H9 (cell line): ENCODE data around the gene CTSA. TPM values are rescaled to one million over a fixed set of nuclear protein-coding genes. Genes with fewer than 3 reads are reported as not detected.

ENCODE experiments used
- DNase-seq: peaks from one replicate; pipeline ENCODE4 v3.0.0-alpha.2; 2017
- H2AFZ ChIP-seq: one replicate; pipeline ENCODE4 v1.6.1; 2013; ENCODE audit warnings: mild to moderate bottlenecking, low read length, control low read depth, moderate library complexity
- H2AK5ac ChIP-seq: 2 replicates; pipeline ENCODE4 v1.6.1; 2013; ENCODE audit warnings: low read length, control low read depth, mixed read lengths; ENCODE audit not compliant: insufficient read length
- H2BK120ac ChIP-seq: one replicate; pipeline ENCODE4 v1.6.1; 2013; ENCODE audit warnings: low read depth, mild to moderate bottlenecking, low read length, control low read depth, inconsistent platforms; ENCODE audit not compliant: poor library complexity, severe bottlenecking
- H2BK12ac ChIP-seq: 2 replicates; pipeline ENCODE4 v1.6.1; 2013; ENCODE audit warnings: low read length, control low read depth, mixed read lengths, low read depth; ENCODE audit not compliant: insufficient read length
- H2BK15ac ChIP-seq: 2 replicates; pipeline ENCODE4 v1.6.1; 2013; ENCODE audit warnings: low read depth, low read length, control low read depth
- H2BK20ac ChIP-seq: one replicate; pipeline ENCODE4 v1.6.1; 2013; ENCODE audit warnings: low read depth, mild to moderate bottlenecking, low read length, control low read depth, inconsistent platforms; ENCODE audit not compliant: poor library complexity, severe bottlenecking
- H2BK5ac ChIP-seq: 2 replicates; pipeline ENCODE4 v1.6.1; 2013; ENCODE audit warnings: low read length, control low read depth, mixed read lengths; ENCODE audit not compliant: insufficient read length
- H3K14ac ChIP-seq: 2 replicates; pipeline ENCODE4 v1.6.1; 2013; ENCODE audit warnings: low read length, control low read depth; ENCODE audit not compliant: insufficient read depth
- H3K18ac ChIP-seq: 2 replicates; pipeline ENCODE4 v1.6.1; 2013; ENCODE audit warnings: low read depth, mild to moderate bottlenecking, mixed read lengths, low read length, control low read depth; ENCODE audit not compliant: insufficient read length
- H3K23ac ChIP-seq: 2 replicates; pipeline ENCODE4 v1.6.1; 2013; ENCODE audit warnings: low read length, control low read depth, mixed read lengths, low read depth; ENCODE audit not compliant: insufficient read length
- H3K23me2 ChIP-seq: 2 replicates; pipeline ENCODE4 v1.6.1; 2013; ENCODE audit warnings: low read depth, mild to moderate bottlenecking, mixed read lengths, low read length, control low read depth; ENCODE audit not compliant: insufficient read length, poor library complexity, severe bottlenecking
- H3K27ac ChIP-seq: 2 replicates; pipeline ENCODE4 v1.5.1; 2013; ENCODE audit warnings: low read length, control low read depth, mixed read lengths, low read depth; ENCODE audit not compliant: insufficient read length
- H3K27me3 ChIP-seq: 2 replicates; pipeline ENCODE4 v1.6.1; 2013; ENCODE audit warnings: low read length, control low read depth, inconsistent platforms; ENCODE audit not compliant: insufficient read depth
- H3K4ac ChIP-seq: 2 replicates; pipeline ENCODE4 v1.6.1; 2013; ENCODE audit warnings: low read depth, mild to moderate bottlenecking, control low read depth, inconsistent platforms, low read length, moderate library complexity
- H3K4me1 ChIP-seq: 2 replicates; pipeline ENCODE4 v1.6.1; 2013; ENCODE audit warnings: low read length, control low read depth, inconsistent platforms; ENCODE audit not compliant: insufficient read depth
- H3K4me2 ChIP-seq: 2 replicates; pipeline ENCODE4 v1.6.1; 2013; ENCODE audit warnings: low read length, control low read depth, mixed read lengths; ENCODE audit not compliant: insufficient read length, insufficient read depth
- H3K56ac ChIP-seq: 2 replicates; pipeline ENCODE4 v1.6.1; 2013; ENCODE audit warnings: low read depth, mild to moderate bottlenecking, mixed read lengths, low read length, control low read depth; ENCODE audit not compliant: insufficient read length
- H3K79me1 ChIP-seq: 2 replicates; pipeline ENCODE4 v1.6.1; 2013; ENCODE audit warnings: low read depth, mild to moderate bottlenecking, moderate library complexity, low read length, control low read depth, inconsistent platforms; ENCODE audit not compliant: insufficient read depth, poor library complexity, severe bottlenecking
- H3K79me2 ChIP-seq: 2 replicates; pipeline ENCODE4 v1.6.1; 2013; ENCODE audit warnings: low read length, control low read depth, inconsistent platforms; ENCODE audit not compliant: insufficient read depth
- H3K9ac ChIP-seq: 2 replicates; pipeline ENCODE4 v1.6.1; 2013; ENCODE audit warnings: low read length, control low read depth, mixed read lengths; ENCODE audit not compliant: insufficient read length; ENCODE audit errors: extremely low read depth
- H3K9me3 ChIP-seq: one replicate; pipeline ENCODE4 v1.6.1; 2013; ENCODE audit warnings: low read depth, low read length, inconsistent platforms; ENCODE audit not compliant: control insufficient read depth
- H3T11ph ChIP-seq: one replicate; pipeline ENCODE4 v1.6.1; 2013; ENCODE audit warnings: mild to moderate bottlenecking, low read length, control low read depth, inconsistent platforms
- H4K20me1 ChIP-seq: one replicate; pipeline ENCODE4 v1.6.1; 2013; ENCODE audit not compliant: control insufficient read depth, insufficient read length, insufficient read depth
- H4K5ac ChIP-seq: 2 replicates; pipeline ENCODE4 v1.6.1; 2013; ENCODE audit warnings: low read depth, mild to moderate bottlenecking, mixed read lengths, low read length, control low read depth; ENCODE audit not compliant: insufficient read length
- H4K8ac ChIP-seq: replicated peaks from 2 replicates; pipeline ENCODE4 v1.6.1; 2013; ENCODE audit warnings: low read length, control low read depth, mixed read lengths, low read depth; ENCODE audit not compliant: insufficient read length
- H4K91ac ChIP-seq: 2 replicates; pipeline ENCODE4 v1.6.1; 2013; ENCODE audit warnings: low read depth, mild to moderate bottlenecking, moderate library complexity, mixed read lengths, low read length, control low read depth; ENCODE audit not compliant: insufficient read length
- H3K27ac Mint-ChIP-seq, 3 experiments: 2 replicates in 2 of 3; 3 replicates in 1 of 3; pipeline ENCODE4 v1.8.0; 2020 to 2021; ENCODE audit warnings: mixed read lengths in 3 of 3, mild to moderate bottlenecking in 1 of 3, moderate library complexity in 1 of 3
- H3K27me3 Mint-ChIP-seq: 2 replicates; pipeline ENCODE4 v1.8.0; 2021; ENCODE audit warnings: low read depth, mild to moderate bottlenecking, moderate library complexity, mixed read lengths
- H3K36me3 Mint-ChIP-seq, 3 experiments: 2 replicates in 2 of 3; 3 replicates in 1 of 3; pipeline ENCODE4 v1.8.0; 2020 to 2021; ENCODE audit warnings: low read depth in 3 of 3, mixed read lengths in 3 of 3; ENCODE audit not compliant: insufficient read depth in 1 of 3
- H3K4me1 Mint-ChIP-seq, 2 experiments: 2 replicates each; pipeline ENCODE4 v1.8.0; 2020; ENCODE audit warnings: mixed read lengths in 2 of 2
- H3K4me3 Mint-ChIP-seq, 2 experiments: 2 replicates in 1 of 2; 3 replicates in 1 of 2; pipeline ENCODE4 v1.8.0; 2020 to 2021; ENCODE audit warnings: mild to moderate bottlenecking in 2 of 2, mixed read lengths in 2 of 2, moderate library complexity in 1 of 2
- H3K9me3 Mint-ChIP-seq, 2 experiments: 2 replicates in 1 of 2; 3 replicates in 1 of 2; pipeline ENCODE4 v1.8.0; 2020; ENCODE audit warnings: mild to moderate bottlenecking in 2 of 2, mixed read lengths in 2 of 2, moderate library complexity in 1 of 2
- CTCF ChIP-seq: fragments of 200-600 bp; sonication (generic); conservative IDR thresholded peaks from 3 replicates; pipeline ENCODE4 v1.8.0; 2021; ENCODE audit warnings: antibody characterized with exemption, mild to moderate bottlenecking
- WGBS: extraction: QIAGEN DNeasy Blood & Tissue Kit; methylation state at CpG from one replicate; pipeline ENCODE4 v1.1.7; 2013; ENCODE audit warnings: missing lambda C conversion rate, low lambda C conversion rate, mixed read lengths; ENCODE audit not compliant: insufficient read length; ENCODE audit errors: extremely low coverage; 5-methylcytosine and 5-hydroxymethylcytosine counted together
- total RNA-seq: library from RNA; stranded (reverse); gene quantifications from 2 replicates; pipeline ENCODE4 v1.2.1, GENCODE V29; 2021

The CTSA gene
- total RNA-seq, 1 experiment from 2014 or later: 64.4 TPM

- Histone ChIP-seq H2BK20ac (no peak overlapping the region), H2BK12ac (no peak overlapping the region), H3K27ac (no peak overlapping the region), H3K14ac (no peak overlapping the region), H3K23me2 (no peaks in the 10 kb centered on the region), H3K4me2 (no peak overlapping the region), H3K23ac (no peak overlapping the region), H3K9me3 (no peaks in the 10 kb centered on the region), H2BK15ac (no peak overlapping the region), H2BK5ac (no peak overlapping the region), H3K18ac (no peak overlapping the region), H4K5ac (no peak overlapping the region), H3K56ac (no peak overlapping the region), H2BK120ac (no peak overlapping the region), H3K27me3 (no peaks in the 10 kb centered on the region), H2AK5ac (no peak overlapping the region), H3K4me1 (0 out of 2 replicates have a peak, but pooled peaks cover 3% of the 10 kb centered on the region), H3T11ph (no peak overlapping the region), H4K20me1 (no peaks in the 10 kb centered on the region), H3K9ac (no peak overlapping the region), H3K79me2 (no peaks in the 10 kb centered on the region), H2AFZ (no peak overlapping the region), H4K8ac (no peak overlapping the region), H4K91ac (no peak overlapping the region), H3K79me1 (no peaks in the 10 kb centered on the region), H3K4ac (no peak overlapping the region)
- Mint-ChIP-seq H3K4me3 (no peak overlapping the region), H3K27ac (peak overlapping the region in 2 of 3 experiments; percentile 75 to 77; a peak in 3 of 7 replicates), H3K9me3 (no peaks in the 10 kb centered on the region), H3K36me3 (peaks cover 8 to 48% (median 46%) of the 10 kb centered on the region in 3 experiments), H3K4me1 (peaks cover 15 to 16% of the 10 kb centered on the region in 2 experiments), H3K27me3 (no peaks in the 10 kb centered on the region)
- no CpG with 5 or more reads among the region's 8 CpGs for WGBS
- DNase-seq: no peak
- TF ChIP-seq CTCF: no peak
Observed at GRCh38 chr20:45848421-45848820, 42.7 kb upstream of the CTSA start.
